Limb (tissue), 2 donors: ENCODE results near the gene RLIM.
A peak's percentile ranks its signal among the peaks of the same experiment; 100 is the strongest.

ENCODE experiments used
- DNase-seq, 2 donors: peaks; one replicate each; pipeline ENCODE4 v3.0.0-alpha.2; 2016; ENCODE audit errors: extremely low spot score in 2 of 2

Gene RLIM

DNA sequence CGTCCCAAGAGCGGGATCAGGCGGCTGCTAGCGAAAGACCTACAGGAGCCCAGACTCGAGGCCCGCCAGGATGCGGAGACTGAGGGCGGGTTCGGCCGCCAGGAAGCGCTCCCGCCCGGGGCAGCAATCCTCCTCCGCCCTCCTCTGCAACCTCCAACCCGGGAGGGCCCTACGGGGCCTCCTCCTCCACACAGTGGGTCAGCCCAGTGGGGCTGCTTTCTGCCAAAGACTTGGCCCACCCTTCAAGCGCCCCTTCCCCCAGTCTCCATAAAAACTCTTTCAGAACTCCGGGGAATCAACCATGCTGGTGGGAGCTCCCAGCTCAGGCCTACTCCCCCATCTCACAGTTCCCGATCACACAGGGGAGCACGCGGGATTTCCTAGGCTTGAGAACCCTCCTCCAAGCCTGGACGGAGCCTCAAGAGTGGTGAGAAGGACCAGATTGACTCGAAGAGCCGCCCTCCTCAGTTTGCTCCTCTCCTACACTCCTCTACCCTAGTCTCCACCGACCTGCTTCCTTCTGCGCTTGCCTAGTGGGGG lies 77.5 kb downstream of the RLIM start:
- DNase-seq: peak in 1 of 2 donors; percentile 16

DNA sequence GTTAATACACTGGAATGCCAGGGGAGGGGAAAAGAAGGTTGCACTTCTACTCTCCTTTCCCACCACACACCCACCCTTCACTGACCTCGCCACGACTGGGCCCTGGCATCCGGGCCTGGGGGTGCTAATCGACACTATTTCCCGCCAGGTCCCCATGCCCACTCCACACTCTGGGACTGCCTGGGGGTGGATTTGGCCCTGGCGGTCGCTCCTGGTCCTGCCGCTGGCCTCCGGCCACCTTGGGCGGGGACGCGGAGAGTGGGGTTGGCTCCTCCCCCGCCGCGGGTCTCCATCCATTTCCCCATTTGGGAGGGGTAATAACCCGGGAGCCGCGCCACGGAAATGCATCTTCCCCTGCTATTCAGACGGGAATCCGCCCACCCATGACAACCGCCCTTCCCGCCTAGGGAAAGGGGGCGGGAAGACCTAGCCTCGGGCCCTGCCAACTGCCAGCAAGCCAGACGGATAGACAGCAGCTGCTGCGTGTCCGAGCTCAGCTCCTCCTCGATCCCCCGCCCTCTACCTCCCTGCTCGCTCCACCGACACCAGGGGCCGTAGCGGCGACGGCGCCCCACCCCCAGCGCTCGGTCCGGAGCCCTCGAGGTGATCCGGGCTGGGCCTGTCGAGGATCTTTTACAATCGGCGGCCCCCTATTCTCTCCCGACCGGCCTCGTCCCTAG lies 78.1 kb downstream of the RLIM start:
- DNase-seq: peak; percentile 76 to 85

DNA sequence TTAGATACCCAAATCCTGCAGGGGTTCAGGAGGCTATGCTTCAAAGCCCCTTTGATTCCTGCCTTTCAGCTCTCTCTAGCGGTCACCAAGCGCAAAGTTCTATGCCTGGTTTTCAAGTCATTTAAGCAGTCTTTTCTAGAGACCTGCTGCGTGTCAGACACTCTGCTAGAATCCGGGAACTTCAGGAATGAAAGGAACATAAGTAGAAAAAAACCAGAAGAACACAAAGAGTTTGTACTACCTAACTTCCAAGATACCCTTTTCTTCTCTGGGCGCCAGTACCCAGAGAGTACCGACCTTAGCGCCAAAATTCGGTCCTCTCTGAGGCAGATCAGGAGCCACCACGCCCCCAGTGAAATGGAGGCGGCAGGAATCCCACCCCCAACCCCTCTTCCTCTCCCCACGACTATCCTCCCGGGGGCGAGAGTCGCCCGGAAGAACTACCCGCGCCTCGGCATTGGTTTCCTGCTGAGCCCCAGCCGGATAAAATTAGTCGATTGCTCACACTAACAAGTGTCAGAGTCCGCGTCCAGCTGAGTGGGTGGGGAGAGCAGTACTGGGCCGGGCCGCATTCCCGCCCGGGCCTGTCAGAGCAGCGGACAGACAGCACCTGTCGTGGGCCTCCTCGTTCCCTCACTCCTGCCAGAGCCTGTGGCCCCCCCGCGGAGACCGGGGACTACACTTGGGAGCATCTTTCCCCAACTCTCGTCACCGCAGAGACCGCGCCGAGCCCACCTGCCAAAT lies 78.8 kb downstream of the RLIM start:
- peak; percentile 74 to 75 for DNase-seq
